HG02973 (cell line): ENCODE results near the gene SETD1A.
"Not testable (repeated sequence)": the region's sequence is repeated elsewhere in the genome, so short reads cannot be mapped to it uniquely, and the experiment has no call there.

Experiments
- ATAC-seq: cut with Tn5 transposase; IDR thresholded peaks from one replicate; pipeline ENCODE4 v1.9.1; 2021; ENCODE audit warnings: moderate library complexity; ENCODE audit not compliant: unreplicated experiment

The SETD1A gene

DNA sequence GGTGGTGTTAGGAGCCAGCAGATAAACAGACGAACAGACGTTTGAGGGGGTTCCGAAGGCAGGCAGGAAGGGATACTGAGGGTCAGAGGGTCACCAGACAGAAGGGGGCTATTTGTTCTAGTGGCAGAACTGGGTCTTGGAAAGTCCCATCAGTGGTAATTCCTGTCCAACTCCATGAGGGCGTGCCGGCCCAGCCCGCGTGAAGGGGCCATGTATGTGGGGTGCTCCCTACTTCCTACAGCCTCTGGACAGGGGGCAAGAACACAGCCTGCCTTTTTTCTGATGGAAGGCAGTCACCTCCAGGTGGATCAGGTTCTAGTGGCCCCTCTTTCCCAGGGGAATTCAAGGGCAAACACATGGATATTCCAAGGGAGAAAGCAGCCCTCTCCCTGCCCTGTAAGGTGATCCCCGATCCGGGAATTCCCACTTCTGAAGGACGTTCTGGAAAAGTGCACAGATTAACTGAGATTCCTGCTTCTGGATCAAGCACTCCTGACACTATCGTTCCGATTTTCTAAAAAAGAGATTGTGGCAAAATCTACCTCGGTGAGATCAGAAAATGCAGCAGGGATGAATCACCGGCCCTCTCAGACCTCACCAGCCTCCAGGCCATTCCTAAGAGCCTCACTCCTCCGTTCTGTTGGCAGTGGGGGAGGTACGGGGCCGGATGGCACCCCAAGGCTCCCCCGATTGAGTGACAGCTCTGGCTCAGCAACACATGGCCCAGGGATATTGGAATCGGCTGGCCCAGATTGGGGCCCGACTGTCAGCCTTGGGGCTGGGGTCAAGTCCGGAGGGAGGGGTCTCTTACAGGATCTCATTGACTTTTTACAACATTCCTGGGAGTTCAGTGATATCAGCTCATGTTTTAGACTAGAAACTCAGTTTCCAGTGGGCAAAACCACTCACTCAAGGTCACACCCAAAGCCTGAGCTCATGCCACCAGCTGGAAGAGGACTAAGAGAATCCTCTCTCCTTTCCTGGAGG is 40.5 kb downstream of the SETD1A start:
- no peak for ATAC-seq

DNA sequence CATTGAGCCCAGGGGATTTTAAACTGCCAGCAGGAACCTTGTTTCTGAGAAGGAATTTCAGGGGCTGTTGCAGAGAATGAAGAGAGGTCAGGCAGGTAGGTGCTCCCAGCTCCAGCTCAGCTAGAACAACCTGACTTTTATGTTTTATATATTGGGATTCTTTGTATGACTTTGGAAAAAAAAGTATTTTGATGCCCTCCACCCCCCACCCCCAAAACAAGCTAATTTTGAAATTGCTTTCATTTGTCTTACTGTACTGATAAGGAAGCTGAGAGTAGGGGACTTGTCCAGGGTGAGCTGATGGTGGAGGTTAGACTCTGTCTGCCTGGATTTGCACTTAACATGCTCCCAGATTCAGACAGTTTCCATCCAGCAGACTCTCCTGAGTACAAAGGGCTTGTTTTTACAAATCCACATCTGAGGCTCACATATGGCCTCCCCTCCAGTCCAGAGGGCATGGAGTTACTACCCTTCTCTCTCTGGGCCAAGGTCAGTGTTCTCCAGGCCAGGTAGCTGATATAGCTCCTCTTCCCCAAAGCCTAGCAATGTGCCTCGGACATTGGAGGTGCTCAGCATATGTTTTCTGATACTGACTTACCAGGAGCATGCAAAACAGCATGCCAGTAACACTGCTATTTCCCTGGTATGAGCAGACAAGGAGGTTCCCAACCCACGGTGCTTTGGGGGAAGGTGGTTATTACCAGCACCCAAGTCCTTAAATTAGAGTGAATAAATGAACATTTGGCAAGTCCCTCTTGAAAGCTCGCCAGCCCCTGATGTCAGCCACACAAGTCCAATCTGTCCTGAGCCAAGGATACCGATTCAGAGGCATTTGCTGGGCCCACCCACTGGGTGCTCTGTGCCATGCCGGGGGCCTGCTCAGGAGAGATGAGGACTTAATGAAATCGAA is 41.6 kb downstream of the SETD1A start:
- no peak for ATAC-seq

DNA sequence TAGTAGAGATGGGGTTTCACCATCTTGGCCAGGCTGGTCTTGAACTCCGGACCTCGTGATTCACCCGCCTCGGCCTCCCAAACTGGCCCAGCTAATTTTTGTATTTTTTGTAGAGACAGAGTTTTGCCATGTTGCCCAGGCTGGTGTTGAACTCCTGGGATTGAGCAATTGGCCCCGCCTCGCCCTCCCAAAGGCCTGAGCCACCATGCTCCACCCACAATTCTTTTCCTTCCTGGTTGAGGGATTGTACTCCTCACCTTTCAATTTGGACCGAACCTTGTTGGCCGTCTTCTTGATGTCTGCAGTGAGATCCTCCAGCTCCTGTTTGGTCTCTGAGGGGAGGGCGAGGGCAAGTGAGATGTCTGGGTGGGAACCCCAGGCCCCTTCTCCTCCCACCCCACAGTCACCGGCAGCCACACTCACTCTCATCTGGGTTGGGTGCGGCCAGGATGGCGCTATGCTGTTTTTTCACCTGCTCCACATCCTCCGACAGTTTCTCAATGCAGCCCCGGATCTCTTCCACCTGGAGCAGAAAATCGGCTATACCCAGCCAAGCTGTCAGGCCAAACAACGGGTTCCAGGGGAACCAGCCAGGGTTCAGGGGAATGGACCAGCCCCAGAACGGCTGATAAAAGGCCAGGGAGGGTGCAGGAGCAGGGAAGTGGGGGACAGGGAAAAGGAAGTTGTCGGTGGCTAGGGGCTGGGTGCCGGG is 43.3 kb downstream of the SETD1A start:
- ATAC-seq = no peak

DNA sequence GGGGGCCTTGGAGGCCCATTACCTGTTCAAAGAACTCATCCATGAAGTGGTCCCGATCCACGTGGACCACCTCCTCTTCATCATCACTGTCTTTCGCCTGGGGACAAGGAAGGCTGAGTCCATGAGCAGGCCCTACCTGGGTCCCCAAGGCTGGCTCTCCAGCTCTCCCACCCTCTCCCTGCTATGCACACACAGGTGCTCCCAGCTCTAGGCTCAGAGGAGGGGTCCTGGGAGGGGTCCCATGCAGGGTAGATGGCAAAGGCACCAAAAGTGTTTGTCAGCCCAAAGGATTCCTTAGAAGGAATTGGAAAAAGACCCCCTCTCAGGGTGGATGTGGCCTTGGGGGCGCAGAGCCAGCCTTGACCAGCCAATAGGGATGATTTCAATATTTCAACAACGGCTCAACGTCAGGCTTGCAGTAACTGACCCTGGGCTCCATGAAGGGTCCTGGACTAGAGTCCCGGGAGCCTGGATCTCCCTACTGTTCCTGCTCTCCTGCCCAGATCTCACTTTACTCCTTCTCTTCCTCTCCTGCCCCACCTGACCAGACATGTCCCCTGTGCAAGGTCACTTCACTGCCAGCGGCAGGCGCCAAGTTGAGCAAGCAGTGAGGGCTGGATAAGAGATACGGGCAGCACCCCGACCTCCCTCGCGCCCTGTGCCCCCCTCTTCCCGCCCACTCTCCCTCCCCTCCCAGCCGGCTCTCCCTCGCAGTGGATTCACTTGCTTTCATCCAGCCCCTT is 44.1 kb downstream of the SETD1A start:
- no peak for ATAC-seq

DNA sequence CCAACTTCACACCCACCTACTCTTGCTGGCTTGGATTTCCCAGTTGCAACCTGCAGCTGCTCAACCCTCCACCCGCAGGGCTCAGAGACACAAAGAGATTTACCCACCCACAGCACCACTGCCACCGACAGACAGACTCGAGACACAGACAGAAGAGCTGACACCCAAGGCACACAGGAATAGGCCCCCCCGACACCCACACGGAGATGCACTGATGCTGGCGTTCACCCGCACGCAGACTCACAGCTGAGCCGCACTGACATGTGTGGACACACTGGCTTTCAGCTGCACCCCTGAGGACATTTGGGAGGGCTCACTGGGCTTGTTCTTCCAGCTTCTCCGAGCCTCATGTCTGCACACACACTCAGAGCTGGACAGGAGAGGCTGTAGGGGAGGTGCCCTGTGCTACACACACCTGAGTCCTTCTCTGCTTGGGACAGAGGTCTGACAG is 44.7 kb downstream of the SETD1A start:
- ATAC-seq = no peak

DNA sequence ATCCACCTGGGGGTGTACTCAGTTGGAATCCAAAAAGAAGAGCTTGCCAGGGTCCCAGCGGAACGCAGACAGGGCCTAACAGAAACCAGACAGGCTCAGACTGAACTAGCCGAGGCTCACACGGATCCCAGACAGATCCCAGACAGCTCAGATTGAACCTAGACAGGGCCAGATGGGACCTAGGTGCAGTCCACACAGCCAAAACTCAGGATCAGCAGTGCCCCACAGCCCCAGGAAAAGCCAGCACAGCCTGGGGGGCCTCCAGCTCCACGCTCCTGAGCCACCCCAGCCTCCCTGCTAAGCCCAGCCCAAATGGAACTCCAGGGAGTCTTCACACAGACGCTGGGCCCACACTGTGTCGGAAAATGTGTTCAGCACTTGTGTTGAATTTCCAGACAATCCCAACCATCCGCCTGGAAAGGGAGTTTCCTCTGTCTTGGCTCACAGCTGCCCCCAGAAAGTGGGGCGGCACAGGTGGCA is 45.3 kb downstream of the SETD1A start:
- ATAC-seq = no peak

DNA sequence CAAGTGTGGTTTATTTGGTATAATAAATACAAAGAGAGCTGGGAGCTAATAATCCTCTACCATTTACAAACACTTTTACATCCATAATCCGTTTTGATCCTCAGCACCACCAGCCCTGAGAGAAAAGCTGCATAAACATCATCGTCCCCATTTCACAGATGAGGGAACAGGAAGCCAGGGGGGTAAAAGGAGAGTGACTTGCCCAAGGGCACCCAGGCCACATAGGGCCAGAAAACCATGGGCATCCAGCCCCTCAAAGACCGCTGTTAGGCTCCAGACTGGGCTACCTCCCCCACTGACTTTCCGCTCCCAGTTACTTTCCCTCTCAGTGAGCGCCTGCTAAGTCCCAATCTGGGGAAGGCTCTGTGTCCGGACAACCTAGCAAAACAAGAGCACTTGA is 46.2 kb downstream of the SETD1A start:
- ATAC-seq = no peak

DNA sequence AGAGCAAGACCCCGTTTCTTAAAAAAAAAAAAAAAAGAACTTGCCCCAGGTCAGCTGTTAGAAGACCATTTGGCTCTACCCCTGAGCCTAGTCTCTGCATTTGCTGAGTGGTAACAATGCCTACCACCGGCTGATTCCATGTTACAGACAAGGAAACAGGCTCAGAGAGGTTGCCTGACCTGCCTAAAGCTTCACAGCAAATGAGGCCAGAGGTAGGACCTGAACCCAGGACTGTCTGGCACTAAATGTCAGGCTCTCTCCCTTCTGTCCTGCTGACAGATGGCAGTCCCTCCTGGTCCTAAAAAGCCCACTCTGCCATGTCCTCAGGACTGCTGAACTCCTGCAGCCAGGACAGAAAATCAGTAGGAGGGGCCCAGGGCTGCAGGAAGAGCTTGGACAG is 47.1 kb downstream of the SETD1A start:
- no peak for ATAC-seq

DNA sequence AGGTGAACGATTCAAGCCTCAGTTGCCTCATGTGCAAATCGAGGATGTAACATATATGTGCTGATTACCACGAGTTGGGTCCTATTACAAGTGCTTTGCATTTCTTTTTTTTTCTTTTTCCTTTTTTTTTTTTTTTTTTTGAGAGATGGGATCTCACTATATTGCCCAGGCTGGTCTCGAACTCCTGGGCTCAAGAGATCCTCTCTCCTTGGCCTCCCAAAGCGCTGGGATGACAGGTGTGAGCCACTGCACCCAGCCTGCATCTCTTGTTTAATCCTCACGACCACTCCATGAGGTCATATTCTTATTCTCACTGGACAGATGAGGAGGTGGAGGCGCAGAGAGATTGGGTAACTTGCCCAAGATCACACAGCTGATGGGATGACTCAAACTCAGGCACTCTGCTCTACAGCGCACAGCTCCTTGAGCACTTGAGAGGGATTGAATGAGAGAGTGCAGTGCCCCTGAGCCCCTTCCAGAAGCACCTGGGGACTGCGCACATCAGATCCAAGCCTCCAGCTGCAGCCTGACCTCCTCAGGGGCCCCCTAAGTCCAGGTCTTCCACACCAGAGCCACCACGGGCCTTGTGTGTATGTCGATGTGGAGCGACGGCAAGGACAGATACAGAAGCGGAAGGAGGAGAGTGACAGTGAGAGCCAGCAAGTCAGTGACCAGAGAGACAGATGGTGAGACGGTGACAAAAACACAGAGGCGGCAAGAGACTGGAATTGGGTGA is 48.0 kb downstream of the SETD1A start:
- ATAC-seq = no peak

DNA sequence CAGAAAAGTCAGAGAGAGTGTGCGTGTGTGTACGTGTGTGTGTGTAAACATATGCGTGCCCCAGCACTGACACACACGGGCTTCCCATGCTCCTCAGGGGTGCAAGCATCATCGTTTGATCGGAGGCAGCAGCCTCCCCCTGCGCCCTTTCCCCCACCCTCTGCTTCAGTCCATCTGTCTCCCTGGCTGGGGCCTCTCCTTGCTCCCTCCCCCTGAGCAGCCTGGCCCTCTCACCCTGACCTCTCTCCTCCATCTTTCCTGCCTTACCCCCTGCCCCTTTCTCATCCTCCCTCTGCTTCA is 48.5 kb downstream of the SETD1A start:
- no peak for ATAC-seq

DNA sequence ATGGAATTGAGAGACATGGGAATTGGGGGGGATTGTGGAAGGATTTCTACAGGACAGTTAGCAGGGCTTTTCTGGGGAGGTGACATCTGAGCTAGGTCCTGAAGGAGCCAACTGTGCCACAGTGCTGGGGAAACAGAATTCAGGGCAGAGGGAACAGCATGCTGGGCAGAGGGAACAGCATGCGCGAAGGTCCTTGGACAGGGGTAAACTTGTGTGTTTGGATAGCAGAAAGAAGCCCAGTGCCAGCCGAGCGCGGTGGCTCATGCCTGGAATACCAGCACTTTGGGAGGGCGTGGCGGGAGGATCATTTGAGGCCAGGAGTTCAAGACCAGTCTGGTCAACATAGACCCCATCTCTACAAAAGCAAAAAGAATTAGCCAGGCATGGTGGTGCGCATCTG is 49.0 kb downstream of the SETD1A start:
- ATAC-seq = no peak

DNA sequence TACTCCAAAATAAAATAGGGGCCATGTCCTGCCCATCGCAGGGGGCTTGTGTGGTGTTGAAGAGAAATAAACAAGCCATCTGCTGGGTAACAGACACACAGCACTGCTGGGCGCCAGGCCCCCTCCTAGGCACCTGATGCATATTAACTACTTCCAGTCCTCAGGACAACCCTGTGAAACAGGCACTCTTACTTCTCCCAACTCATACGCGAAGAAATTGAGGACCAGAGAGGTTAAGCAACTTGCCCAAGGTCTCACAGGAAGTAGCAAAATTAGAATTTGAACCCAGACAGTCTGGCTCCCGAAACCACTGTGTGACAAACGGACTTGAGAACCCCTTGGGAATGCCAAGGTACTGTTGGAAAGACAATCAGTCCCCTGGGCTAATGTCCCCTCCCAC is 50.1 kb downstream of the SETD1A start:
- ATAC-seq = no peak

DNA sequence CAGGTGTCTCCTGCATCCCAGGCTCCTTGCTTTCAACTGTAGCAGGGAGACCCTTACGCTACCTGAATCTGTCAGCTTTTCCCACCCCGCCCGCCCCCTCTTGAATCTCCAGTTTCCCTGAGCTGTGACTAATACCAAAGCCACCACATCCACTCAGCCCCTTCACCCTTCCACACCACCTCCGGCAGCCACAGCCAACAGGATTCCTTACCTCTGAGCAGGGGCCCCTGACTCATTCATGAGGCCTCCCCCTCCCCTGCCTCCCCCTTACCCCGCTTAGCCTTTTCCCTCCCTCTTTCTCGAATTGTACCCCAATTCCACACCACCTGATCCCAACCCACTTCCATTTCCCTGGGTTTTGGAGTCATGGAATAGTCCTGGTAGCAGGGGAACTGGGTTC is 50.6 kb downstream of the SETD1A start:
- ATAC-seq = no peak

DNA sequence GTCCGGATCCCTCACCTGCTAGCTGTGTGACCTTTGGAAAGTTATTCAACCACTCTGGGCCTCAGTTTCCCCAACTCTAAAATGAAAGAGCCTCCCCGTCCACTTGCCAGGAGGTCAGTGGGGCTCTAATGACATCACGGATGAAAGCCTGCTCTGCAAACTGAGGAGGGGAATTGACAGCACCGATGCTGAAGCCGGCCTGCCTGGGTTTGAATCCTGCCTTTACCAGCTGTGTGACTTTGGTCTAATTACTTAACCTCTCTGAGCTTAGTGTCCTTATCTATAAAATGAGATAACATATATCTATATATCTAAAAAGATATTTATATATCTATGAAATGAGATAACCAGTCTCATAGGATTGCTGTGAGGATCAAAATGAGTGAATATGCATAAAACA is 51.0 kb downstream of the SETD1A start:
- no peak for ATAC-seq

DNA sequence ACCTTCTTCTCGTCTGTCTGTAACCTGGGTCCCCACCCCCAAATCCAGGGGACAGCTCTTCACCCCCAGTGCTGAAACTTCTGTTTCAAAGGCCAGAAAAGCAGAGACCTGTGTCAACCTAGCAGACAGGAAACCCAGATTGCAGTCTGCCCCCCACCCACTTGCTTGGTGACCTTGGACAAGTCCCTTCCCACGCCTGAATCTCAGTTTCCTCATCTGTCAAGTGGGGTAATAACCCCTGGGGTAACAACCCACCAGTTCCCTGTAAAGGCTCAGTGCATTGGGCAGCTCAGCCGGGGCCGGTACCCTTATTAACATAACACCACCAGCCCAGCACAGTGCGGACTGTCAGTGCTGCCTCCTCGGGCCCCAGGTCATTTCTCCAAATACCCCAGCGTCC is 51.6 kb downstream of the SETD1A start:
- ATAC-seq = no peak

DNA sequence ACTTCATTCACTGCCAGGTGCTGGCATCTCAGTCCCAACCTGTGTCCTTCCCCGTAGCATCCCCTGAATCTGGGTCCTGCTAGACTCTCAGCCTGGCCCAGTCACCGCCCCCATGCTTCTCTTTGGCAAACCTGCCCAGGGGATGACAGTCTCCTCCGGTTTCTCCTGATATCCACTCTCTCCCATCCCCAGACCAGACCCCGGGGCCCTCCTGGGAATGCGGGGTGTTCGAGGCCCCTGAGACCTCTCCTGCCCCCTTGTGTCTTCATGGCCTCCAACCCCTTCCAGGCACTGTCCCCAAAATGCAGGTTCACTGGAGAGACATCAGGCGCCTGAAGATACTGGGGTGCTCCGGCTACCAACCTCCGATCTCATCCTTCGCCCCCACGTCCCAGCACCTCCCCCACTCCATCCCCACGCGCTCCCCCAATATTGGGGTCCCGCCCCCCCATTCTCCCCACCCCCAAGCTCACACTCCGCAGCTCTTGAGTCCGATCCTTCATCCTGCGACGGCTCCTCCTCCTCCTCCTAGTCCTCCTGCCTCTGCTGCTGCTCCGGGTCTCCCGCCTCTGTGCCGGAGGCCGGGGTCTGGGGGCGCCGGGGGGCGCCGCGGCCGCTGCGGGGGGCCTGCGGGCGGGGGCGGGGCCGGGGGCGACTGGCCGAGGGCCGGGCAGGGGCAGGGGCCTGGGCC is 52.5 kb downstream of the SETD1A start:
- ATAC-seq = no peak

DNA sequence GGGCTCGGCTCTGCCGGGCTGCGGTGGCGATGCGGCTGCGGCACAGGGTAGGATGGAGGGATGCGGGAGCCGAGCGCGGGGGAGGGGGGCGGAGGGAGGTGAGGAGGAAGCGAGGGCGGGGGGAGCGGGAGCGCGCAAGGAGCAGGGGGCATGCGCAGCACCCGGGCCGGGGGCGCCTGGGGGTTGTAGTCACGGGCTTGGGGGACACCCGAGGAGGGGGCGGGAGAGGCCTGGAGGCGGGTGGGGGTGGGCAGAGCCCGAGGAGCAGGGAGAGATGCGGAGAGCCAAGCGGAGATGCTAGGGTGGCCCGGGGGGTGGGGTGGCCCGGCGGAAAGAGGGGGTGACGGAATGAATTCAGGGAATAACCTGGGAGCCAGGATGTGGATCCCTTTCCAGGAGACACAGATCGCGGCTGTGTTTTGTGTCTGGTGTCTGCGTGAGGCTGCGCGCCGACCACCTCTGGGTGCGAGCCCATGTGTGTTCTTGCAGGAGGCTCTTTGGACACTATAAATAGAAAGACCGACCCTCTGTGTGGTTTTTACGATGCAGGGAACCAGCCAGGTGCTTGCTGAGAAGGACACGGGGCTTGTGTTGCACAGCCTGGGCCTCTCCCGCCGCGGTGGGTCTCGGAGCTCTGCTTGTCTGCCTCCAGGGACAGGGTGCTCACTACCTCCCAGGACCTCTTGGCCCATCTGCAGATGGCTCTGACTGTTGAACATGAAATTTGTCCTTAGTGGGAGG is 53.2 kb downstream of the SETD1A start, which contains the start of gene STX1B:
STX1B (minus strand) TSS at position 54 of the 741 bp plus-strand sequence. CDS start 242 bp downstream, outside the sequence.
- no peak for ATAC-seq

DNA sequence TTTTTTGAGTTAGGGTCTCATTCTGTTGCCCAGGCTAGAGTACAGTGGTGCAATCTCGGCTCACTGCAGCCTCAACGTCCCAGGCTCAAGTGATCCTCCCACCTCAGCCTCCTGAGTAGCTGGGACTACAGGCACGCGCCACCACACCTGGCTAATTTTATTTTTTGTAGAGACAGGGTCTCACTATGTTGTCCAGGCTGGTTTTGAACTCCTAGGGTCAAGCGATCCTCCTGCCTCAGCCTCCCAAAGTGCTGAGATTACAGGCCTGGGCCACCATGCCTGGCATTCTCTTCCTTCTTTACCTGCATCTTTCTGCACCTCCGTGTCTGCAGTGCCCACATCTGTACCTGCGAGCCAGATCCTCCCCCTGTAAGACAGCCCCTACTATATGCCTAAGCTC is 54.3 kb downstream of the SETD1A start:
- not testable (repeated sequence) for ATAC-seq
